SK-N-MC (cell line): ENCODE measurements around the gene SLU7.

Experiments
- DNase-seq: peaks from one replicate; pipeline ENCODE4 v3.0.0-alpha.2; 2011; ENCODE audit warnings: low read depth, low spot score
- H3K27ac ChIP-seq: fragments of 200-600 bp; sonication (generic); 2 replicates; pipeline ENCODE4 v1.5.1; 2016; ENCODE audit warnings: mixed run types
- H3K36me3 ChIP-seq: fragments of 200-600 bp; sonication (generic); 2 replicates; pipeline ENCODE4 v1.6.1; 2017; ENCODE audit warnings: antibody characterized with exemption, low read length, mixed read lengths; ENCODE audit not compliant: insufficient read depth
- H3K4me3 ChIP-seq: fragments of 200-600 bp; sonication (generic); 2 replicates; pipeline ENCODE4 v1.5.1; 2016
- H3K9ac ChIP-seq: fragments of 200-600 bp; sonication (generic); 2 replicates; pipeline ENCODE4 v1.8.0; 2017; ENCODE audit warnings: mixed run types, mixed read lengths; ENCODE audit not compliant: insufficient read length
- H3K9me3 ChIP-seq: fragments of 200-600 bp; sonication (generic); 2 replicates; pipeline ENCODE4 v1.6.1; 2017; ENCODE audit warnings: low read depth, mild to moderate bottlenecking, antibody characterized with exemption, low read length, moderate library complexity, mixed read lengths
- EZH2 ChIP-seq: fragments of 200-600 bp; sonication (generic); IDR thresholded peaks from one replicate; pipeline ENCODE4 v1.6.1; 2017; ENCODE audit warnings: antibody characterized with exemption
- FOXP2 ChIP-seq: optimal IDR thresholded peaks from 2 replicates; pipeline ENCODE3; 2011; ENCODE audit warnings: mild to moderate bottlenecking, moderate library complexity; ENCODE audit not compliant: insufficient read depth; ENCODE audit errors: extremely low read length, control extremely low read depth
- POLR2AphosphoS5 ChIP-seq: IDR thresholded peaks from 2 replicates; pipeline ENCODE4 v1.6.1; 2012; ENCODE audit warnings: mild to moderate bottlenecking, low read depth, low read length, borderline replicate concordance

SLU7 gene

DNA sequence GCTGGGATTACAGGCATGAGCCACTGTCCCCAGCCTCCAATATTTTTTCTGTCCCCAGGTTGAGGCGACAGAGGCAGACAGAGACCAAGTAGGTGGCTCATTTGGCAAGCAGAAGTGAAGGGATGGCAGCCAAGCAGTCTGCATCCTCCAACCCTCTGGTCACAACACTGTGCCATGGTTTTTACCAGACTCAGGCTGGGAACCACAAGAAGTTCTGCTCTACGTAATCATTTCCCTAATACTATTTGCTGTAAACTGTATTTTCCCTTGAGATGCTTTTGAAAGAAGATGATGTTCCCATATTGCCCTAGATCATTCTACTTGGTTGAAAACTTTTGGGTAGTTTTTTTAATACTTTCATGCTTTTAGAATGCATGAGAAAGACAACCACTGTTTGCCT is 43.3 kb upstream of the SLU7 start:
- H3K9me3 ChIP-seq = no peaks in the 10 kb centered on the region
- no peak overlapping the region for H3K4me3 ChIP-seq
- no peak for TF ChIP-seq FOXP2
- no peak for TF ChIP-seq EZH2
- TF ChIP-seq POLR2AphosphoS5 = no peak
- H3K36me3 ChIP-seq = no peaks in the 10 kb centered on the region
- H3K9ac ChIP-seq = no peak overlapping the region
- DNase-seq = no peak
- H3K27ac ChIP-seq = no peak overlapping the region

DNA sequence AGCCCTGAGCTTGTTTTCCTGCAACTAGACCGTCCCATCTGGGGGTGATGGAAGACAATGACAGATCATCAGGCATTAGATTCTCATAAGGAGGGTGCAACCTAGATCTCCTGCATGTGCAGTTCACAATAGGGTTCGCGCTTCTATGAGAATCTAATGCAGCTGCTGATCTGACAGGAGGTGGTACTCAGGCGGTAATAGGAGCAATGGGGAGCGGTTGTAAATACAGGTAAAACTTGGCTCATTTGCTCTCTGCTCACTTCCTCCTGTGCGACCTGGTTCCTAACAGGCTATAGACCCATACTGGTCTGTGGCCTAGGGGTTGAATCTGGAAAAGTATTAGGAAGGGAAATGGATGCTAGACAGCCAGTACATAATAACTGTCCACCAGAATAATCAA is 42.5 kb upstream of the SLU7 start:
- TF ChIP-seq FOXP2 (no peak), EZH2 (no peak), POLR2AphosphoS5 (no peak)
- no peaks in the 10 kb centered on the region for H3K9me3 ChIP-seq
- no peak overlapping the region for H3K4me3 ChIP-seq
- no peak for DNase-seq
- H3K9ac ChIP-seq = no peak overlapping the region
- H3K36me3 ChIP-seq = no peaks in the 10 kb centered on the region
- no peak overlapping the region for H3K27ac ChIP-seq

DNA sequence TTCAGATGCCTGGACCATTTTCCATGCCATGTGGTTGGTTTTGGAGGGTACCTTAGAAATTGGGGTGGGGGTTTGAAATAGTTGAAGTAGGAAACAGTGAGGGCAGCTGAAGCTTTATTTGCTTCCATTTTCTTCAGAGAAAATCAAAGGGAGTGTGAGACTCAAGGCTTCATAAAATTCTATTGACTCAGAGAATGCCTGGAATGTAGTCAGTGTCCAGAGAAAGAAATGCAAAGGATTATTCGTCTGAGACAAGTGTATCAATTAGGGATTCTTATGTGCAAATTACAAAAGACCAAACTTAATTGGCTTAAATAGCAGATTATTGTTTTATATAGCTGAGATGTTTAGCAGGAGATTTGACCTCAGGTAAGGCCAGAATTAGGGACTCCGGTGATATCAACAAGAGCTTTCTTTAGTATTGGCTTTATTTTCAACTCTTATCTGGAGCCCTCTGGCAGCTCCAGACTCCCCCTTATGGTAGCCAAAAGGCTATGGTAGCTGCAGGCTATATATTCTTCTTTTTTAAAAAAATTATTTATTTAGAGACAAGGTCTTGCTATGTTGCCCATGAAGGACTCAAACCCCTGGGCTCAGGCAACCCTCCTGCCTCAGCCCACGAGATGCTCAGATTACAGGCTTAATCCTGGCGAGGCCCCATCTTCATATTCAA is 41.6 kb upstream of the SLU7 start:
- TF ChIP-seq FOXP2 = no peak
- no peak for TF ChIP-seq EZH2
- TF ChIP-seq POLR2AphosphoS5 = no peak
- Histone ChIP-seq H3K36me3 (no peaks in the 10 kb centered on the region), H3K9ac (no peak overlapping the region), H3K4me3 (no peak overlapping the region), H3K9me3 (no peaks in the 10 kb centered on the region), H3K27ac (no peak overlapping the region)
- no peak for DNase-seq

DNA sequence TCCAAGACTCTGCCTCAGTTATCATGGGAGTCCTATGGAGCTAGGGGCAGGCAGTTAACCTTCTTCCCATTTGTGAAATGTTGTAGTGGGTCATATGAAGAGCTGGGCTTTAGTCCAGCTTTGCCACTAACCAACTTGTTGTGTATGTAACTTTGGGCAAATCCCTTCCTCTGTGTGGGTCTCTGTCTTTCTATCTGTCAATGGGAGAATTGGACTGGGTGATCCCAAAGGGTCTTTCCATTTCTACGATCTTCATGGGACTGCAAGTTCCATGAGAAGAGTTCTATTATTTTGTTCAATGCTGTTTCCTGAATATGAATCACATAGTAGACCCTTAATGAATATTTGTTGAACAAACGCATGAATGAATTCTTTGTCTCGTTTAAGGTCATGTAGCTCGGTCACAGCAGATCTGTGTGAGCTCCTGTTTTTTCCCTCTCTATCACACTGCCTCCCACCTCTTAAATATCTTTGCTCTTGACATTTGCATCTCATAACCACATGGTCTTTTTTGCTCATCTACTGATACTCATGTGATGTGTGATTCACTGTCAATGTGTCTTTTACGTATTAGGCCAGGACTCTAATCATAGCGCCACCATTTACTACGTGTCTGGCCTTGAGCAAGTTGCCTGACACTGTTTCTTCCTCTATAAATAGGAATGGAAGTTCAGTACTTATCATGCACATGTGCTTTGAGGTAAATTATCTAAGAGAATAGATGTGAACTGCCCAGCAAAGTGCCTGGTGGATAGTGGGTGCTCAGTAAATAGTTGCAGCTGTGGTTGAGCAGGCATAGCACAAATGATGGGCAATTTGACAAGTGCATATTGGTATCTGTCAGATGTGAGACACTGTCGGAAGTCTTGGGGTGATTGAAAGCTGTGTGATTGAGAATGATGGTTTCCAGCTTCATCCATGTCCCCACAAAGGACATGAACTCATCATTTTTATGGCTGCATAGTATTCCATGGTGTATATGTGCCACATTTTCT is 40.2 kb upstream of the SLU7 start:
- Histone ChIP-seq H3K4me3 (no peak overlapping the region), H3K9ac (no peak overlapping the region), H3K36me3 (no peaks in the 10 kb centered on the region), H3K9me3 (no peaks in the 10 kb centered on the region), H3K27ac (no peak overlapping the region)
- no peak for TF ChIP-seq EZH2
- no peak for TF ChIP-seq FOXP2
- TF ChIP-seq POLR2AphosphoS5 = no peak
- DNase-seq = no peak

DNA sequence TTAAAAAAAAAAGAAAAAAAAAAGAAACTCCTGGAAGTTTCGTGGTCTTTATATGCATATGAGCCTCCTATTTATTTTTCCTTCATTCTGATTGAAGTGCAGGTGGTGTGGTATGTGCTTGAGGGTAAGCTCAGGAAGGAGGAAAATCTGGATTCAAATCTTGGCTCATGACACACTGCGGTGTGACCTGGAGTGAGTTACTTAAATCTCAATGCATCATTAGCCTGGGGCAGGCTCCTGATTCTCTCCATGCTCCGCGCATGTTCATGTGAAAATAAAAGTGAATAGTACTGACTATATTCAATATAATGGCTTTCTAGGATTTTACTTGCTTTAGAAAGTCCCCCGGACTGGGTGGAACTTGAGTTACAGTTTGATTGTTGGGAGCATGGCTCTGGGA is 38.4 kb upstream of the SLU7 start:
- DNase-seq = no peak
- Histone ChIP-seq H3K9ac (no peak overlapping the region), H3K9me3 (no peaks in the 10 kb centered on the region), H3K27ac (no peak overlapping the region), H3K36me3 (no peaks in the 10 kb centered on the region), H3K4me3 (no peak overlapping the region)
- no peak for TF ChIP-seq POLR2AphosphoS5
- no peak for TF ChIP-seq EZH2
- no peak for TF ChIP-seq FOXP2

DNA sequence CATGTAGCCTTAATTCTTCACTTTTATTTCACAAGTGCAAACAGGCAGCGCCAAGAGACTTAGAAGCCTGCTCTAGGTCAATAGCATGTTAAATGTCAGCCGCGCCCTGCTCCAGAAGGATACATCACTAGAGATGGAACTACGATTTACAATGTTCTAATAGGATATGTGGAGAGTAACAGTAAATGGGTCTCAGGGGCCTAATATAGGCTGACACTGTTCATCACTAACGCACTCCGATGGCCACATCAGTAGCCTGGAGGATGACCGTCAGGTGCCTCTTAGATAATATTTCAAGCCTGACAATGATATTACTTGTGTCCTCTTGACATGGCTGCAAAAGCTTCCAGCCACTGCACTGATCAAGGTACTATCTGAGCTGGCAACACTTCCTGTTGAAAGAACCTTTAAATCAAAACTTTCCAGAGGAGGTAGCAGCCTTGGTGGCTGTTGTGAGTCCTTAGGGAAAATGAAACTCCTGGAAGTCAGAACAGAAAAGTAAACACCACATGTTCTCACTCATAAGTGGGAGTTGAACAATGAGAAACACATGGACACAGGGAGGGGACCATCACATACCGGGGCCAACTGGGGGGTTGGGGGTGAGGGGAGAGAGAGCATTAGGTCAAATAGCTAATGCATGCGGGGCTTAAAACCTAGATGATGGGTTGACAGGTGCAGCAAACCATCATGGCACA is 37.7 kb upstream of the SLU7 start:
- Histone ChIP-seq H3K9ac (no peak overlapping the region), H3K4me3 (no peak overlapping the region), H3K36me3 (no peaks in the 10 kb centered on the region), H3K9me3 (no peaks in the 10 kb centered on the region), H3K27ac (no peak overlapping the region)
- TF ChIP-seq POLR2AphosphoS5 (no peak), FOXP2 (no peak), EZH2 (no peak)
- no peak for DNase-seq

DNA sequence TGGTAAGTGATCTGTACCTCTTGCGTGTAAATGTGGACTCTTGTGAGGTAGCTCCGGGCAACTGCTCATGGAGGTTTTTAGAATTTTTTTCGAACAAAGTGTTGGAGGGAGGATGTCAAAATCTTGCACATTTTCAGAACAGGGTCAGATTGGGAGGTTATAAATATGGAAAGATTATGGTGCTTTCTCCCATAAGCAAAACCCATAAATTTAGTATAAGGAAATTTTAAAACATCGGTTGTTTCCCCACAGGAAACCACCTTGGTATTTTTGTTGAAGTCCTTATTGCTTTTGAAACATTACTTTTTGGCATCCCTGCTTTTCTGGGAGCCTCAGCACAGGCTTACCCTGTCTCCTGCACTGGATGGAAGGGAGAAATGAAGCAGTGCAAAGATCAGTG is 36.7 kb upstream of the SLU7 start:
- TF ChIP-seq FOXP2 = no peak
- no peak for TF ChIP-seq EZH2
- TF ChIP-seq POLR2AphosphoS5 = no peak
- DNase-seq = no peak
- Histone ChIP-seq H3K4me3 (no peak overlapping the region; the same call in 1 of the 2 replicates), H3K36me3 (no peaks in the 10 kb centered on the region), H3K9ac (no peak overlapping the region), H3K27ac (no peak overlapping the region), H3K9me3 (no peaks in the 10 kb centered on the region)

DNA sequence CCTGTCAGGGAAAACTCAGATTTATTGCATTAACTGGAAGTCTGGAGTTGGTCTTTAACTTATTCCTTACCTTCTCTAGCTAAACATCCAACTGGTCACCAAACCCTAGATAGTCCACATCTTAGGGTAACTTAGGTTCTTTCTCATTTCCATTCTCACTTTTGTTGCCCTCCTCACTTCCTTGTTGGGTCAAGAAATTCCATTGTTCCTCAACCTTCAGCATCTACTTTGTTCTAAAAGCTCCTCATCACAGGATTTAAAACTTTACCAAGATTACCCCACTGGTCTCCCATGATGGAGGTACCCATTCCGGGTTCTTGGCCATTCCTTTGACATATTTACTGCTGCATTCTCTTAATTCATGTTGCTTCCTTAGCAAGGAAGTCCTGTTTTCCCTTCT is 34.9 kb upstream of the SLU7 start:
- Histone ChIP-seq H3K9ac (no peak overlapping the region), H3K36me3 (no peaks in the 10 kb centered on the region), H3K9me3 (no peaks in the 10 kb centered on the region), H3K4me3 (no peak overlapping the region), H3K27ac (no peak overlapping the region)
- DNase-seq = no peak
- TF ChIP-seq POLR2AphosphoS5 (no peak), FOXP2 (no peak), EZH2 (no peak)
